Endothelial cell (in vitro differentiated cells): ENCODE measurements around the gene SH3BGRL3. TPM values are rescaled to one million over a fixed set of nuclear protein-coding genes. Genes with fewer than 3 reads are reported as not detected.

ENCODE experiments used
- DNase-seq: peaks from one replicate; pipeline ENCODE4 v3.0.0; 2021; ENCODE audit warnings: low spot score
- H3K27ac Mint-ChIP-seq: one replicate; pipeline ENCODE4 v1.8.0; 2021; ENCODE audit warnings: mixed read lengths, inconsistent platforms; ENCODE audit not compliant: unreplicated experiment
- H3K27me3 Mint-ChIP-seq: one replicate; pipeline ENCODE4 v1.8.0; 2021; ENCODE audit warnings: mild to moderate bottlenecking, moderate library complexity, mixed read lengths, inconsistent platforms; ENCODE audit not compliant: unreplicated experiment
- H3K36me3 Mint-ChIP-seq: one replicate; pipeline ENCODE4 v1.8.0; 2021; ENCODE audit warnings: mild to moderate bottlenecking, low read depth, mixed read lengths, inconsistent platforms; ENCODE audit not compliant: unreplicated experiment
- H3K4me1 Mint-ChIP-seq: one replicate; pipeline ENCODE4 v1.8.0; 2021; ENCODE audit warnings: mild to moderate bottlenecking, mixed read lengths, inconsistent platforms; ENCODE audit not compliant: unreplicated experiment
- H3K4me3 Mint-ChIP-seq: one replicate; pipeline ENCODE4 v1.8.0; 2021; ENCODE audit warnings: mild to moderate bottlenecking, mixed read lengths, inconsistent platforms; ENCODE audit not compliant: unreplicated experiment
- H3K9me3 Mint-ChIP-seq: one replicate; pipeline ENCODE4 v1.8.0; 2021; ENCODE audit warnings: mixed read lengths, inconsistent platforms; ENCODE audit not compliant: unreplicated experiment
- total RNA-seq: library from RNA; stranded (reverse); fragmentation: NEBNext Ultra II Directional; extraction: Animal tissue kit (Norgen Biotek cat#: 25700); gene quantifications from one replicate; pipeline ENCODE4 v1.2.1, GENCODE V29; 2021; ENCODE audit not compliant: unreplicated experiment
- TF ChIP-seq, protein P1 (sequence below): fragments of 200-600 bp; sonication (generic); IDR thresholded peaks from one replicate; pipeline ENCODE4 v1.5.0; 2021; ENCODE audit warnings: antibody characterized with exemption; ENCODE audit not compliant: unreplicated experiment

Gene SH3BGRL3
- total RNA-seq, 1 donor from 2014 or later, result 226 TPM

DNA sequence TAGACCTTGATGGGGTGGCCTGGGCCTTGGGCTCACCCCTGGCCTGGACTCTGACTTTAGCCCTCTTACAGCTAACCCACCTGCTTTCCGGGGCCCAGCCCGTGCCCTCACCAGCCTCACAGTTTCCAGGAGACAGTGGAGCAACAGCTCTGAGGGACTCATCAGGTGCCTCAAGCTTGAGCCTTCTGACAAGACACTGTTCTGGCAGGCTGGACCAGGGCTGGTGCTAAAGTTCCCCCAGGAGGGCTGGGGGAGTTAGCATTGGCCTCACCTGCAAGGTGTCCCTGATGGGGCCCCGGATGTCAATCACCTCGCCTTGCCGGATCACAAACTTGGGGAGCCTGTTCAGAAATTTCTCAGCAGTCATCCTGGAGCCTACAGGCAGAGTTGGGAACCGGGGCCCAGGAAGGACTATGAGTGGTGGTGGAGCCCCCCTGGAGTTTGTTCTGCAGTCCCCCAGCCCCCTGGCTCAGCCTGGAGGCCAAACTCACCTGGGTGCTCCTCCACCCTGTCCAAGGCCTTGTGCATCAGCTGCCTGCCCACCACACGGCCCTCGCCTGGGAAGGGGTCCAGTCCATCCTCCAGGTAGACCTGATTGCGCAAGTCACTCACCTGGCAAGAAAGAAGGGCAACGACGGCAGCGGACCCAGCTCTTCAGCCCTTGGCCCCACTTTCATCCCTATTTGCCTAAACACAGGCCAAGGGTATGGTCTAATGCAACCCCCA is 4.1 kb downstream of the SH3BGRL3 start:
- Mint-ChIP-seq H3K4me1 (peaks cover 35% of the 10 kb centered on the region), H3K4me3 (no peak overlapping the region), H3K27me3 (peaks cover 12% of the 10 kb centered on the region), H3K27ac (no peak overlapping the region), H3K36me3 (peaks cover 19% of the 10 kb centered on the region), H3K9me3 (no peaks in the 10 kb centered on the region)
- no peak for DNase-seq
- TF ChIP-seq, protein P1, sequence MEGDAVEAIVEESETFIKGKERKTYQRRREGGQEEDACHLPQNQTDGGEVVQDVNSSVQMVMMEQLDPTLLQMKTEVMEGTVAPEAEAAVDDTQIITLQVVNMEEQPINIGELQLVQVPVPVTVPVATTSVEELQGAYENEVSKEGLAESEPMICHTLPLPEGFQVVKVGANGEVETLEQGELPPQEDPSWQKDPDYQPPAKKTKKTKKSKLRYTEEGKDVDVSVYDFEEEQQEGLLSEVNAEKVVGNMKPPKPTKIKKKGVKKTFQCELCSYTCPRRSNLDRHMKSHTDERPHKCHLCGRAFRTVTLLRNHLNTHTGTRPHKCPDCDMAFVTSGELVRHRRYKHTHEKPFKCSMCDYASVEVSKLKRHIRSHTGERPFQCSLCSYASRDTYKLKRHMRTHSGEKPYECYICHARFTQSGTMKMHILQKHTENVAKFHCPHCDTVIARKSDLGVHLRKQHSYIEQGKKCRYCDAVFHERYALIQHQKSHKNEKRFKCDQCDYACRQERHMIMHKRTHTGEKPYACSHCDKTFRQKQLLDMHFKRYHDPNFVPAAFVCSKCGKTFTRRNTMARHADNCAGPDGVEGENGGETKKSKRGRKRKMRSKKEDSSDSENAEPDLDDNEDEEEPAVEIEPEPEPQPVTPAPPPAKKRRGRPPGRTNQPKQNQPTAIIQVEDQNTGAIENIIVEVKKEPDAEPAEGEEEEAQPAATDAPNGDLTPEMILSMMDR, result no peak

- peaks cover 12% of the 10 kb centered on the region for H3K27me3 Mint-ChIP-seq
- peak overlapping the region; percentile 51 for H3K4me3 Mint-ChIP-seq
- H3K36me3 Mint-ChIP-seq, result peaks cover 19% of the 10 kb centered on the region
- DNase-seq, result peak; percentile 83
- no peaks in the 10 kb centered on the region for H3K9me3 Mint-ChIP-seq
- peak overlapping the region; percentile 17 for H3K27ac Mint-ChIP-seq
- H3K4me1 Mint-ChIP-seq, result peaks cover 30% of the 10 kb centered on the region
- TF ChIP-seq, protein P1, result peak; percentile 76
Measured at GRCh38 chr1:26284597-26285347, 4.9 kb downstream of the SH3BGRL3 start.

GRCh38 chr1:26285366-26286063 is 5.6 kb downstream of the SH3BGRL3 start:
- Mint-ChIP-seq H3K36me3 (peaks cover 19% of the 10 kb centered on the region), H3K27ac (no peak overlapping the region), H3K27me3 (peaks cover 12% of the 10 kb centered on the region), H3K4me1 (peaks cover 29% of the 10 kb centered on the region), H3K9me3 (no peaks in the 10 kb centered on the region), H3K4me3 (no peak overlapping the region)
- TF ChIP-seq, protein P1, result peak; percentile 28
- DNase-seq, result peak; percentile 76

DNA sequence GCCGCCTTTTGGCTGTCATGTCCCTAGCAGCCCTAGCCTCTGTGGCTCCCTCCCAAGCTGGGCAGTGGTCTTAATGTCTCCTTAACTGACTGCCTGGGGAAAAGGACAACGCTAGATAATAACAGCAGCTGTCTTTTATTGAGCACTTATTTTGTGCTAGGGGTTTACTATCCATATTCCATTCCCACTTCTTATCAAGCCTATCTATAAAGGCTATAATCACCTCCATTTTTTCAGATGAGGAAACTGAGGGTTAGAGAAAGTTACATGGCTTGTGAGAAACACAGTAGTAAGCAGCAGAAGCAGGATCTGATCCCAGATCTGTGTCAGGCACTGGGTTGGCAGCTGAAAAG is 6.2 kb downstream of the SH3BGRL3 start:
- no peak for DNase-seq
- H3K36me3 Mint-ChIP-seq, result peaks cover 17% of the 10 kb centered on the region
- peaks cover 12% of the 10 kb centered on the region for H3K27me3 Mint-ChIP-seq
- H3K4me1 Mint-ChIP-seq, result peaks cover 26% of the 10 kb centered on the region
- H3K4me3 Mint-ChIP-seq, result no peak overlapping the region
- TF ChIP-seq, protein P1, result no peak
- H3K9me3 Mint-ChIP-seq, result no peaks in the 10 kb centered on the region
- H3K27ac Mint-ChIP-seq, result no peak overlapping the region
